GM12872 (cell line): ENCODE results near the gene CHAC2.

Source experiments
- CTCF ChIP-seq: IDR thresholded peaks from 3 replicates; pipeline ENCODE4 v1.5.1; 2011; ENCODE audit warnings: low read depth, mild to moderate bottlenecking, low read length, moderate library complexity; ENCODE audit not compliant: insufficient read depth

Gene CHAC2

GRCh38 chr2:53793821-53794220 is 26.2 kb downstream of the CHAC2 start:
- TF ChIP-seq CTCF, result no peak

GRCh38 chr2:53801547-53801946 is 33.9 kb downstream of the CHAC2 start:
- TF ChIP-seq CTCF, result no peak

- TF ChIP-seq CTCF, result no peak
Observed at GRCh38 chr2:53802617-53803151, 35.1 kb downstream of the CHAC2 start.

- no peak for TF ChIP-seq CTCF
Observed at GRCh38 chr2:53811601-53812000, 44.0 kb downstream of the CHAC2 start.

GRCh38 chr2:53813151-53813550 is 45.5 kb downstream of the CHAC2 start:
- TF ChIP-seq CTCF, result no peak

GRCh38 chr2:53818854-53819435 is 51.3 kb downstream of the CHAC2 start:
- TF ChIP-seq CTCF, result no peak

GRCh38 chr2:53819634-53820033 is 52.0 kb downstream of the CHAC2 start:
- no peak for TF ChIP-seq CTCF
